VCaP (cell line): ENCODE data around the gene SNIP1.
"Not testable (repeated sequence)": the region's sequence is repeated elsewhere in the genome, so short reads cannot be mapped to it uniquely, and the experiment has no call there.

Source experiments
- H3K27ac ChIP-seq: fragments of 450-650 bp; 2 replicates; pipeline ENCODE4 v1.5.1; 2017
- TF ChIP-seq, protein P1 (sequence below): fragments of 450-650 bp; conservative IDR thresholded peaks from 2 replicates; pipeline ENCODE4 v1.5.1; 2017; ENCODE audit warnings: mild to moderate bottlenecking, moderate library complexity

The SNIP1 gene

DNA sequence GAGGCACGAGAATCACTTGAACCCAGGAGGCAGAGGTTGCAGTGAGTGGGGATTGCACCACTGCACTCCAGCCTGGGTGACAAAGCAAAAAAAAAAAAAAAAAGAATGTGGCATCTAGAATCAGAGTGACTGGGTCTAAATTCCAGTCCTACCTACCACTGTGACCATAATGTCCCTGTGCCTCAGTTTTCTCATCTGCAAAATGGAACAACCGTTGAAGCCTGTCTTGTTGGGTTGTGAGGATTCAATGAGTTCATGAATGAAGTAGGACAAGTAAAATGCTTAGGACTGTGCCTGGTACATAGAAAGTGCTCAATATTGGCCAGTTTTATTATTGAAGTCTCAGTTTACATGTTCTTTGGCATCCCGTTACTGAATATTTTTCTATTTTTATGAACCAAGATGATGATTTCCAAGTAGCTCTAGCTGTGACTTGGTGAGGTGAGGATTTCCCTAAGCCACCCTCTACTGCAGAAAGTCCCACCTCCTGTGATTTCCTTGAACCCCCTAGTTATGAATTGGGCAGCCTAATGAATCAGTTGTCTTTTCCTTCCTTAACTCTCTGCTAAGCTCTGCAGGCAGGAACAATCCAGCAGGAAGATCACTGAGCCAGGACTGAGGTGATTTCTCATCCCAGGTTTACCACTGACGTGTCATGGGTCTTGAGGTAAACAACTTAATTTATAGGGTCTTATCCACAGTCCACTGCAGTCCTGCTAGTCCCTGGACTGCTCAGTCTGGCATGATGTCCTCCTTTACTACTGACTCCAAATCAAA, 20.6 kb downstream of the SNIP1 start:
- peak overlapping the region; percentile 47 for H3K27ac ChIP-seq
- TF ChIP-seq, protein P1, sequence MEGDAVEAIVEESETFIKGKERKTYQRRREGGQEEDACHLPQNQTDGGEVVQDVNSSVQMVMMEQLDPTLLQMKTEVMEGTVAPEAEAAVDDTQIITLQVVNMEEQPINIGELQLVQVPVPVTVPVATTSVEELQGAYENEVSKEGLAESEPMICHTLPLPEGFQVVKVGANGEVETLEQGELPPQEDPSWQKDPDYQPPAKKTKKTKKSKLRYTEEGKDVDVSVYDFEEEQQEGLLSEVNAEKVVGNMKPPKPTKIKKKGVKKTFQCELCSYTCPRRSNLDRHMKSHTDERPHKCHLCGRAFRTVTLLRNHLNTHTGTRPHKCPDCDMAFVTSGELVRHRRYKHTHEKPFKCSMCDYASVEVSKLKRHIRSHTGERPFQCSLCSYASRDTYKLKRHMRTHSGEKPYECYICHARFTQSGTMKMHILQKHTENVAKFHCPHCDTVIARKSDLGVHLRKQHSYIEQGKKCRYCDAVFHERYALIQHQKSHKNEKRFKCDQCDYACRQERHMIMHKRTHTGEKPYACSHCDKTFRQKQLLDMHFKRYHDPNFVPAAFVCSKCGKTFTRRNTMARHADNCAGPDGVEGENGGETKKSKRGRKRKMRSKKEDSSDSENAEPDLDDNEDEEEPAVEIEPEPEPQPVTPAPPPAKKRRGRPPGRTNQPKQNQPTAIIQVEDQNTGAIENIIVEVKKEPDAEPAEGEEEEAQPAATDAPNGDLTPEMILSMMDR: no peak

DNA sequence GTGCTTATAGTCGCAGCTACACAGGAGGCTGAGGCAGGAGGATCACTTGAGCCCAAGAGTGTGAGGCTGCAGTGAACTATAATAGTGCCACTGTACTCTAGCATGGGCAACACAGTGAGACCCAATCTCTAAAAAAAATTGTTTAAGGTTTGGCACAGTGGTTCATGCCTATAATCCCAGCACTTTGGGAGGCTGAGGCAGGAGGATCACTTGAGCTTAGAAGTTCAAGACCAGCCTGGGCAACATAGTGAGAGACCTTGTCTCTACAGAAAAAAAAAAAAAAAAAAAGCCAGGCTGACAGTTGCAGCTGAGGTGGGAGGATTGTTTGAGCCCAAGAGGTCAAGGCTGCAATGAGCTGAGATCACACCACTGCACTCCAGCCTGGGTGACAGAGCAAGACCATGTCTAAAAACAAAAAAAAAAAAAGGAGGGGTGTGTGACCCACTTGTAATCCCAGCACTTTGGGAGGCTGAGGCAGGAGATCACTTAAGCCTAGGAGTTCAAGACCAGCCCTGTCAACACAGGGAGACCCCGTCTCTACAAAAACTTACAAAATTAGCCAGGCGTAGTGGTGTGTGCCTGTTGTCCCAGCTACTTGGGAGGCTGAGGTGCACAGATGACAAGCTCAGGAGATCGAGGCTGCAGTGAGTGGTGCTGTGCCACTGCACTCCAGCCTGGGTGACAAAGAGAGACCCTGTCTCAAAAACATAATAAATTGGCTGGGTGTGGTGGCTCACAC, 21.5 kb downstream of the SNIP1 start:
- H3K27ac ChIP-seq: not testable (repeated sequence)

DNA sequence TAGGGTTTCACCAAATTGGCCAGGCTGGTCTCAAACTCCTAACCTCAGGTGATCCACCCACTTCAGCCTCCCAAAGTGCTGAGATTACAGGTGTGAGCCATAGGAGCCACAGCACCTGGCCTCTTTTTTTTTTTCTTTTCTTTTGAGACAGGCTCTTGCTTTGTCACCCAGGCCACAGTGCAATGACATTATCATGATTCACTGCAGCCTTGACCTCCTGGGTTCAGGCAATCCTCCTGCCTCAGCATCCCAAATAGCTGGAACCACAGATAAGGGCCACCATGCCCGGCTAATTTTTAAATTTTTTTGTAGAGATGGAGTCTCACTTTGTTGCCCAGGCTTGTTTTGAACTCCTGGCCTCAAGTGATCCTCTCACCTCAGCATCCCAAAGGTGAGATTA, 24.2 kb downstream of the SNIP1 start:
- not testable (repeated sequence) for H3K27ac ChIP-seq

DNA sequence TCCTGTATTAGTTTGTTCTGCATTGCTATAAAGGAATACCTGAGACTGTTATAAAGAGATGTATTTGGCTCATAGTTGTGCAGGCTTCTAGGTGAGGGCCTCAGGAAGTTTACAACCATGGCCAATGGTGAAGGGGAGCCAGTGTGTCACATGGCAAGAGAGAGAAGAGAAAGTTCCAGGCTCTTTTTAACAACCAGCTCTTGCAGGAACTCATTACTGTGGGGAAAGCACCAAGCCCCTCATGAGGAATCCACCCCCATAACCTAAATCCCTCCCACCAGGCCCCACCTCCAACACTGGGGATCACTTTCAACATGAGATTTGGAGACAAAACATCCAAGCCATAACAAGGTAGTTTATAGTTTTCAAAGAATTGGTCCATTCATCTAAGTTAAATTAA, 34.5 kb downstream of the SNIP1 start:
- TF ChIP-seq, protein P1: no peak
- no peak overlapping the region for H3K27ac ChIP-seq

DNA sequence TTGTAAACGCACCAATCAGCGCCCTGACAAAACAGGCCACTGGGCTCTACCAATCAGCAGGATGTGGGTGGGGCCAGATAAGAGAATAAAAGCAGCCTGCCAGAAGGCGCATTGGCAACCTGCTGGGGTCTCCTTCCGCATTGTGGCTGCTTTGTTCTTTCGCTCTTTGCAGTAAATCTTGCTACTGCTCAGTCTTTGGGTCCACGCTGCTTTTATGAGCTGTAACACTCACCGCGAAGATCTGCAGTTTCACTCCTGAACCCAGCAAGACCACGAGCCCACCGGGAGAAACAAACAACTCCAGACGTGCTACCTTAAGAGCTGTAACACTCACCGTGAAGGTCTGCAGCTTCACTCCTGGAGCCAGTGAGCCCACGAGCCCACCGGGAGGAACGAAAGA, 35.2 kb downstream of the SNIP1 start:
- not testable (repeated sequence) for H3K27ac ChIP-seq

DNA sequence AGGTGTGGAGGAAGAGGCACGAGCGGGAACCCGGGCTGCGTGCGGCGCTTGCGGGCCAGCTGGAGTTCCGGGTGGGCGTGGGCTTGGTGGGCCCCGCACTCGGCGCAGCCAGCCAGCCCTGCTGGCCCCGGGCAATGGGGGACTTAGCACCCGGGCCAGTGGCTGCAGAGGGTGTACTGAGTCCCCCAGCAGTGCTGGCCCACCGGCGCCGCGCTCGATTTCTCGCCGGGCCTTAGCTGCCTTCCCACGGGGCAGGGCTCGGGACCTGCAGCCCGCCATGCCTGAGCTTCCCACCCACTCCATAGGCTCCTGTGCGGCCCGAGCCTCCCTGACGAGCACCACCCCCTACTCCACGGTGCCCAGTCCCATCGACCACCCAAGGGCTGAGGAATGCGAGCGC, 35.9 kb downstream of the SNIP1 start:
- not testable (repeated sequence) for H3K27ac ChIP-seq

DNA sequence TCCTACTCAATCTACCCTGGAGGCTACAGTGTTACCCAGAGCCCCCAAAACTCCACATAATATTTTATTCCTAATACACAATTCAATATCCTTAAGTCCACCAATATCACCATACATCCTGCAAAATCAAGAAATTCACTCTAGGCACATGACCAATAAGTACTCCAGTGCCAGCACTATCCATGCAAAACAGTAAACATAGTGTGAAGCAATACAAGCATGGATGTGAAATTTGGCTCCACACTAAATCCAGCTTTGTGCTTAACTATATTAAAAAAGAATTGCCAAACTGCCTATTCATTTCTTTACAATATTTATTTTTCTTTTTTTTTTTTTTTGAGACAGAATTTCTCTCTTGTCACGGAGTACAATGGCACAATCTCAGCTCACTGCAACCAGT, 36.5 kb downstream of the SNIP1 start:
- no peak overlapping the region for H3K27ac ChIP-seq
- TF ChIP-seq, protein P1: no peak

DNA sequence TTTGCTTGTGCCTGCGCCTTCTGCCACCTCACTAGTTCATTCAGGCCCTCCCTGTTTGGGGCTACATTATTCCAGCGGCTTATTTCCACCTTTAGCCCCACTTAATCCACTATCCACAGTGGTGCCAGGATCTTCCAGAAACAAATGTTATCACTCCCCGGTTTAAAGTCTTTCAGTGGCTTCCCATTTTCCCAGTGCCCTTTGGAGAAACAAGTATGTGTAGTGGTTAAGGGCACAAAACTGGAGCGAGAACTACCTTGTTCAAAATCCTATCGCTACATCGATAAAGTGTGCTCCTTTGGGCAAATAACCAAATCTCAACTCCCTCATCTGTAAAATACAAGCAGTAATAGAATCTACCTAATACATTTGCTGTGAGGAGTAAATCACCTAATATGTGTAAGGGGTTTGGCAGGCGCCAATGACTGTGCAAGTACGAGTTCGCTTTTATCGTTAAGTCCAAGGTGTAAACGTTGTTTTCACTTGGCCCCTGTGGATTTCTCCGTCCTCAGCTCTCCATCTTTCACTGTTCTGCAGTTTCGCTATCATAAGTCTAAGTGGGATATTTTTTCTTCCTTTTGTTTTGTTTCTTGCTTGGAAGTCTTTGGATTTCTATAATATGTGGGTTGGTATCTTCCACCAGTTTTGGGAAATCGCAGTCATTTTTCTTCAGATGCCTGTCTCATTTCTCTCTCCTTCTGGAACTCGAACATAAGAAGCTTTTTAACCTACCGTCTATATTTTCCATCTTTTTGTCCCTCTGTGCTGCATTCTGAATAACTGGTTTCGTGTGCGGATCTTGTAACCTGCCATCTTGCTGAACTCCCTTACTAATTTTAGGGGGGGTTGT, 38.7 kb downstream of the SNIP1 start:
- H3K27ac ChIP-seq: peak overlapping the region; percentile 92
- TF ChIP-seq, protein P1: no peak

DNA sequence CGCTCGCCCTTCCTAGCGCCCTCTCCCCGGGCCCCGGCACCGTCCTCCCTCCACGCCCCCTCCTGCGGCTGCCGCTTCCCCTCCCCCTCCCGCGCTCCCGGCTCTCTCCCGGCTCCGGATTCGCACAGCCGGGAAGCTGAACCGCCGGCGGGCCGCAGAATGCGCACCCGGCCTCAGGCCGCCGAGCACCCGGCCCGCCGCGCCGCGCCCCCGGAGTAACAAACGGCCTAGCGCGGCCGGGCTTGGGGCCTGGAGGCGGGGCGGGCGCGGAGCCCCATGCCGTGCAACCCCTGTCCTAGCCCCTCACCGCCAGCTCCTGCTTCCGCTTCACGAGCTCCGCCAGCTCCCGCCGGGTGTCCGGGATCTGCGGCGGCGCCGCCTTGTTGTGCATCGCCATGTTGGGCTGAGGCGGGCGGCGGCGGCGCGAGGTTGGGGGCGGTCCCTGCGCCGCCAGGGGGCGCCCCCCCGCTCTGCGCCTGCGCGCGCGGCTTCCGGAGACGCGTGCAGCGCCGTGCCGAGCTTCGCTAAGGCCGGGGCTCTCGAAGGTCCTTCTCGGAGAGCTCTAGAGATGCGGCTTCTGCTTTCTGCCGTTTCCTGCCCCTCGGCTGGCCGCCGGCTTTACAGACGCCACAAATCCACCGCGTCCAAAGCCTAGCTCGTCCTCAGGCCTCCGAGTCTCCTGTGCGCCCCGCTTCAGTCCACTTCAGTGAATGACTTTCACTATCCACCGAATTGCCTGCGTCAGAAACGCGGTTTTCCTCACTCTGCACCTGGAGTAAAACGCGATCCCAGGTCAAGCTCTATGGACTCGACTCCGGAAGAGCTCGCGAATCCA, 39.5 kb downstream of the SNIP1 start, which contains the start of gene MEAF6:
MEAF6 (minus strand) TSS at position 417 of the 835 bp plus-strand sequence; CDS start at position 397, 20 bp downstream.
- TF ChIP-seq, protein P1: peak; percentile 89
- H3K27ac ChIP-seq: peak within 1 kb of the TSS; percentile 92
